Right lobe of liver (tissue), 6 donors: ENCODE data around the gene LETM1. TPM values are rescaled to one million over a fixed set of nuclear protein-coding genes. Genes with fewer than 3 reads are reported as not detected.
A peak's percentile ranks its signal among the peaks of the same experiment; 100 is the strongest.

Experiments used
- ATAC-seq, 4 donors: fragments of 200-7000 bp; cut with Tn5 transposase; one replicate each; pipeline ENCODE4 v1.9.1; 2020; ENCODE audit warnings: mild to moderate bottlenecking in 4 of 4, moderate library complexity in 4 of 4
- DNase-seq, 3 donors: peaks; one replicate each; pipeline ENCODE4 v3.0.0-alpha.2; 2020
- H3K27ac ChIP-seq, 3 donors: fragments of 200-600 bp; one replicate each; pipeline ENCODE4 v1.8.0; 2022
- H3K27me3 ChIP-seq, 2 donors: fragments of 200-600 bp; one replicate each; pipeline ENCODE4 v1.8.0; 2022
- H3K36me3 ChIP-seq, 4 donors: fragments of 200-600 bp; sonication (generic) in 1 of 4; one replicate each; pipeline versions ENCODE4 v1.5.1 to v1.8.0; 2017 to 2022; ENCODE audit warnings: control low read depth in 1 of 4
- H3K4me1 ChIP-seq, 4 donors: fragments of 200-600 bp; sonication (generic) in 1 of 4; one replicate each; pipeline versions ENCODE4 v1.5.1 to v1.8.0; 2017 to 2022; ENCODE audit warnings: control low read depth in 1 of 4
- H3K4me3 ChIP-seq, 3 donors: fragments of 200-600 bp; one replicate each; pipeline ENCODE4 v1.8.0; 2022
- H3K9me3 ChIP-seq, 4 donors: fragments of 200-600 bp; sonication (generic) in 1 of 4; one replicate each; pipeline versions ENCODE4 v1.5.1 to v1.8.0; 2017 to 2022; ENCODE audit warnings: control low read depth in 1 of 4
- CTCF ChIP-seq, 4 donors: fragments of 200-600 bp in 3 of 4; fragments of 450-650 bp in 1 of 4; IDR thresholded peaks; one replicate each; pipeline versions ENCODE4 v1.5.1 to v1.8.0; 2016 to 2022; ENCODE audit warnings: antibody characterized with exemption in 4 of 4, mild to moderate bottlenecking in 2 of 4
- POLR2A ChIP-seq: fragments of 450-650 bp; IDR thresholded peaks from one replicate; pipeline ENCODE4 v1.6.1; 2017; ENCODE audit warnings: antibody characterized with exemption, mild to moderate bottlenecking
- WGBS: methylation state at CpG from one replicate; pipeline ENCODE4 v1.1.6; 2018; ENCODE audit warnings: low coverage, low lambda C conversion rate; ENCODE audit not compliant: insufficient coverage; ENCODE audit errors: missing lambda C conversion rate; 5-methylcytosine and 5-hydroxymethylcytosine counted together
- intact Hi-C, 2 donors: fragments of 100-400 bp; cut with DNase I; formaldehyde crosslinking; loops; one replicate each; pipeline versions ENCODE4 v1.11.2 to v1.14.1; 2022
- long read RNA-seq: library from polyadenylated mRNA; unstranded; transcript quantifications from one replicate; pipeline ENCODE4 v2.0.0, GENCODE V29; 2019
- total RNA-seq, 6 experiments: library from RNA; depleted of rRNA in 2 of 6; stranded (reverse); fragments of >200 nt in 2 of 6; fragmentation: NEBNext Ultra II Directional in 3 of 6; extraction: Animal tissue kit (Norgen Biotek cat#: 25700) in 3 of 6; gene quantifications; one replicate each; pipeline versions ENCODE4 v1.1.0 to v1.2.4, GENCODE V29; 2016 to 2023
- donor health status: DM: no; HTN: yes; CAD: no.
- donor health status: DM: no; HTN: no; CAD: no.
- donor health status: DM: no; HTN: no; CAD: no.
- donor health status: DM: no; HTN: yes; CAD: no.
- donor health status: DM: no; HTN: yes; CAD: no.

The LETM1 gene
- 10 to 100 TPM; 18.1 to 31.0 (median 25.6) TPM for total RNA-seq
- long read RNA-seq, partial matches to known transcripts: 1 of 3 reads
- long read RNA-seq, other reads (novel, unspliced or antisense): 2 of 3 reads

- Histone ChIP-seq H3K4me1 (peaks cover 0 to 11% (median 4%) of the 10 kb centered on the region in 4 donors), H3K4me3 (peak within 1 kb of the TSS; percentile 85 to 91 (median 90)), H3K27ac (peak within 1 kb of the TSS in 2 of 3 donors; percentile 33 to 45), H3K27me3 (no peaks in the 10 kb centered on the region), H3K9me3 (no peaks in the 10 kb centered on the region), H3K36me3 (no peaks in the 10 kb centered on the region)
- DNase-seq (peak; percentile 98), ATAC-seq (peak; percentile 95 to 99 (median 98))
- intact Hi-C loops: no loop called here
- peak in 1 of 4 donors; percentile 6 for TF ChIP-seq CTCF (IDR thresholded peaks at IDR 0.05)
- peak; percentile 76 for TF ChIP-seq POLR2A
- no CpG with 5 or more reads among the region's 107 CpGs for WGBS
These were observed at the start of gene LETM1 for GRCh38 chr4:1856071-1856942. LETM1 (minus strand) TSS chr4:1856156; CDS start chr4:1855950, 206 bp downstream.

- intact Hi-C loops: loop anchor here in 1 of 2 donors (10.0 kb wide), 1 partner anchor 159 kb away; no protein-coding TSS in a partner anchor
- DNase-seq (no peak), ATAC-seq (no peak)
- Histone ChIP-seq H3K4me1 (no peaks in the 10 kb centered on the region), H3K4me3 (no peak overlapping the region), H3K36me3 (peaks cover 0 to 17% (median 0%) of the 10 kb centered on the region in 4 donors), H3K27me3 (no peaks in the 10 kb centered on the region), H3K9me3 (no peaks in the 10 kb centered on the region), H3K27ac (no peak overlapping the region)
- 71% methylated on average over 2 of the region's 3 CpGs for WGBS
- TF ChIP-seq CTCF (IDR thresholded peaks at IDR 0.05) (no peak), POLR2A (no peak)
These were observed 48.1 kb upstream of the LETM1 start for GRCh38 chr4:1904042-1904441.

GRCh38 chr4:1903035-1903434 lies 47.1 kb upstream of the LETM1 start:
- no CpG with 5 or more reads among the region's 1 CpG for WGBS
- TF ChIP-seq CTCF (IDR thresholded peaks at IDR 0.05): no peak
- no peak for TF ChIP-seq POLR2A
- Histone ChIP-seq H3K27me3 (no peaks in the 10 kb centered on the region), H3K4me1 (no peaks in the 10 kb centered on the region), H3K27ac (no peak overlapping the region), H3K36me3 (peaks cover 0 to 17% (median 0%) of the 10 kb centered on the region in 4 donors), H3K9me3 (no peaks in the 10 kb centered on the region), H3K4me3 (no peak overlapping the region)
- intact Hi-C loops: loop anchor here in 1 of 2 donors (10.0 kb wide), 1 partner anchor 158 kb away; no protein-coding TSS in a partner anchor
- ATAC-seq (no peak), DNase-seq (no peak)

- no peaks in the 10 kb centered on the region for H3K27me3 ChIP-seq
- no peaks in the 10 kb centered on the region for H3K9me3 ChIP-seq
- no peaks in the 10 kb centered on the region for H3K4me1 ChIP-seq
- 94% methylated on average over 2 of the region's 2 CpGs for WGBS
- H3K4me3 ChIP-seq: no peak overlapping the region
- H3K27ac ChIP-seq: no peak overlapping the region
- DNase-seq (no peak), ATAC-seq (no peak)
- intact Hi-C loops: loop anchor here in 1 of 2 donors (10.0 kb wide), 1 partner anchor 157 kb away; no protein-coding TSS in a partner anchor
- H3K36me3 ChIP-seq: peaks cover 0 to 17% (median 0%) of the 10 kb centered on the region in 4 donors
- no peak for TF ChIP-seq POLR2A
- no peak for TF ChIP-seq CTCF (IDR thresholded peaks at IDR 0.05)
These were observed 46.3 kb upstream of the LETM1 start for GRCh38 chr4:1902243-1902642.
